KMS-11 (cell line): Measurements from ENCODE around the gene CES3.

Source experiments
- H2AFZ ChIP-seq: fragments of 200-600 bp; sonication (generic); 2 replicates; pipeline ENCODE4 v1.6.1; 2016; ENCODE audit warnings: antibody characterized with exemption, mixed run types, low read depth
- H3K27ac ChIP-seq: fragments of 200-600 bp; sonication (generic); 2 replicates; pipeline ENCODE4 v1.6.1; 2016; ENCODE audit warnings: mild to moderate bottlenecking, mixed run types
- H3K27me3 ChIP-seq: fragments of 200-600 bp; sonication (generic); 2 replicates; pipeline ENCODE4 v1.6.1; 2017; ENCODE audit warnings: mild to moderate bottlenecking, low read depth, mixed run types, moderate library complexity; ENCODE audit not compliant: insufficient read depth
- H3K36me3 ChIP-seq: fragments of 200-600 bp; sonication (generic); 2 replicates; pipeline ENCODE4 v1.6.1; 2017; ENCODE audit warnings: mild to moderate bottlenecking, mixed run types; ENCODE audit not compliant: insufficient read depth
- H3K4me1 ChIP-seq: fragments of 200-600 bp; sonication (generic); 2 replicates; pipeline ENCODE4 v1.6.1; 2016; ENCODE audit warnings: mild to moderate bottlenecking, low read depth, mixed run types; ENCODE audit not compliant: poor library complexity, severe bottlenecking
- H3K4me2 ChIP-seq: fragments of 200-600 bp; sonication (generic); 2 replicates; pipeline ENCODE4 v1.7.0; 2016; ENCODE audit warnings: mild to moderate bottlenecking, mixed run types
- H3K4me3 ChIP-seq: fragments of 200-600 bp; sonication (generic); IDR thresholded peaks from 2 replicates; pipeline ENCODE4 v1.6.1; 2017; ENCODE audit warnings: low read depth, low read length, mixed read lengths; ENCODE audit not compliant: insufficient read depth
- H3K79me2 ChIP-seq: fragments of 200-600 bp; sonication (generic); 2 replicates; pipeline ENCODE4 v1.6.1; 2016; ENCODE audit warnings: low read depth, mixed run types; ENCODE audit not compliant: insufficient read depth
- H3K9ac ChIP-seq: fragments of 200-600 bp; sonication (generic); 2 replicates; pipeline ENCODE4 v1.6.1; 2016; ENCODE audit warnings: mild to moderate bottlenecking, mixed run types
- H4K20me1 ChIP-seq: fragments of 200-600 bp; sonication (generic); 2 replicates; pipeline ENCODE4 v1.6.1; 2016; ENCODE audit warnings: mild to moderate bottlenecking, mixed run types; ENCODE audit not compliant: insufficient read depth
- TF ChIP-seq, protein P1 (sequence below): fragments of 200-600 bp; sonication (generic); conservative IDR thresholded peaks from 2 replicates; pipeline ENCODE4 v1.6.1; 2017; ENCODE audit warnings: low read depth, mild to moderate bottlenecking, antibody characterized with exemption, low read length, moderate library complexity, mixed read lengths

The CES3 gene

DNA sequence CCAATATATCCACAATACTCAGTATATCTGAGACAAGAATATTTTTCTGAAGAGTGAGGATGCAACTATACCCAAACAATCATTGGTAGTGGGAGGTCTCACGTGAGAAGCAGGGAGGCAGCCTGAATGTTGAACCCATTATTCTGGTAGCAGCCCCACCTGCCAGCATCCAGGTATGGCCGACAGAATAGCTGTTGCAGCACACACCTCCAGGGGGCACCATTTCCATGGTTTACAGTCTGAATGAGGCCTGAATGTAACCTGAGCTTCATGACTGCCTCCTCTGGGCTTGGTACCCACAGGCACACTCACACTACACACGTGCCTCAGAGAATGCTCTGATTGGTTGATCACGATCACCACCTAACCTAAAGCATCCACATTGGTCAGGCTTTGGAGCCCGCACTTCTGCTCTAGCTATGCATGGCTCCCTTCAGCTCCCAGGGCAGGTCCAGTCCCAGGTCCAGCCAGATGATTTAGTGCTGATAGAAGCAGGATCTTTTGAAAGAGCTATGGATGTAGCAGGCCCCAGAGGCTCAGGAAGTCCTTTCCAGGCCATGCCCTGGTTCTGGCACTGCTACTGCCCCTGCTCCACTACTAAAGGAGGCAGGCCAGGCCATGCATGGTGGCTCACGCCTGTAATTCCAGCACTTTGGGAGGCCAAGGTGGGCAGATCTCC lies 56.9 kb downstream of the CES3 start:
- H3K4me1 ChIP-seq: peaks cover 9% of the 10 kb centered on the region

DNA sequence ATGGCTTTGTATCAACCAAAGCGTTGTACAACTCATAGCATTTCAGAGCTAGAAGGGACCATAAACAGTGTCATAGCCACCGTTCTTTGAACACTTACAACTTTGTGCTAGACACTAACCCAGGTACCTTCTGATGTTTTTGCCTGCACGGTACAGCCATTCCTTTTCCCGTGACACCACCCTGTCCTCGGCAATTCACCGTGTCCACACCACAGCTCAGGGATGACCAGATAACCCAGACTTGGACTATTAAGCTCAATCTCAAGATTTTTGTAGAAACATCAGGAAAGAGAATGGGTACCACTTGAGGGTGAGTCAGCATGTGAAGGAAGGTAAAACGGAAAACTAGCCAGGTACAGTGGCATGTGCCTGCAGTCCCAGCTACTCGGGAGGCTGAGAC lies 58.1 kb downstream of the CES3 start:
- Histone ChIP-seq H3K36me3 (no peaks in the 10 kb centered on the region), H3K4me2 (no peak overlapping the region), H3K79me2 (no peaks in the 10 kb centered on the region), H3K4me1 (peaks cover 9% of the 10 kb centered on the region), H4K20me1 (no peaks in the 10 kb centered on the region), H3K27ac (no peak overlapping the region), H3K4me3 (no peak overlapping the region), H3K9ac (no peak overlapping the region), H3K27me3 (peaks cover 9% of the 10 kb centered on the region; the same call in 1 of the 2 replicates), H2AFZ (no peak overlapping the region)
- TF ChIP-seq, protein P1, sequence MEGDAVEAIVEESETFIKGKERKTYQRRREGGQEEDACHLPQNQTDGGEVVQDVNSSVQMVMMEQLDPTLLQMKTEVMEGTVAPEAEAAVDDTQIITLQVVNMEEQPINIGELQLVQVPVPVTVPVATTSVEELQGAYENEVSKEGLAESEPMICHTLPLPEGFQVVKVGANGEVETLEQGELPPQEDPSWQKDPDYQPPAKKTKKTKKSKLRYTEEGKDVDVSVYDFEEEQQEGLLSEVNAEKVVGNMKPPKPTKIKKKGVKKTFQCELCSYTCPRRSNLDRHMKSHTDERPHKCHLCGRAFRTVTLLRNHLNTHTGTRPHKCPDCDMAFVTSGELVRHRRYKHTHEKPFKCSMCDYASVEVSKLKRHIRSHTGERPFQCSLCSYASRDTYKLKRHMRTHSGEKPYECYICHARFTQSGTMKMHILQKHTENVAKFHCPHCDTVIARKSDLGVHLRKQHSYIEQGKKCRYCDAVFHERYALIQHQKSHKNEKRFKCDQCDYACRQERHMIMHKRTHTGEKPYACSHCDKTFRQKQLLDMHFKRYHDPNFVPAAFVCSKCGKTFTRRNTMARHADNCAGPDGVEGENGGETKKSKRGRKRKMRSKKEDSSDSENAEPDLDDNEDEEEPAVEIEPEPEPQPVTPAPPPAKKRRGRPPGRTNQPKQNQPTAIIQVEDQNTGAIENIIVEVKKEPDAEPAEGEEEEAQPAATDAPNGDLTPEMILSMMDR: no peak

More for the DNA sequence above, 56.9 kb downstream of the CES3 start:
- Histone ChIP-seq H3K27ac (no peak overlapping the region), H3K79me2 (no peaks in the 10 kb centered on the region), H3K27me3 (peaks cover 12% of the 10 kb centered on the region), H2AFZ (peak overlapping the region; percentile 36; the same call in 1 of the 2 replicates), H3K4me3 (no peak overlapping the region), H3K4me2 (no peak overlapping the region), H4K20me1 (no peaks in the 10 kb centered on the region), H3K9ac (no peak overlapping the region), H3K36me3 (no peaks in the 10 kb centered on the region)
- TF ChIP-seq, protein P1: peak; percentile 86

DNA sequence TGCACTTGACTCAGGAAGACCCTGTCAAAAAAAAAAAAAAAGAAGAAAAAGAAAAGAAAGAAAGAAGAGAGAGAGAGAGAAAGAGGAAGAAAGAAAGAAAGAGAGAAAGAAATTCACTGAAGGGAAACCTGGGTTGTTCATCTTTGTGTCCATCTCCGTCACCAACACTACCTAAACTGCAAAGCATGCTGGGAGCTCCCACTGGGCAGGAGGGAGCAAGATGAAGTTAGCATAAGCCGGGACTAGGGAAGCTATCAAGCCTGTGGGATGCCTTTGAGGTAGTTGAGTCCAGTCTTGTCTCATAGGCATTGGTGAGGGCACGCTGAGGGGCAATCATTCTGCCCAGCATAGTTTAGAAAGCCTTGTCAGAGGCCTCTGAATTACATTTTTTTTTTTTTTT lies 60.3 kb downstream of the CES3 start:
- TF ChIP-seq, protein P1: no peak
- H3K27ac ChIP-seq: no peak overlapping the region
- no peaks in the 10 kb centered on the region for H3K36me3 ChIP-seq
- no peak overlapping the region for H2AFZ ChIP-seq
- H3K4me1 ChIP-seq: peaks cover 19% of the 10 kb centered on the region
- H4K20me1 ChIP-seq: no peaks in the 10 kb centered on the region
- H3K27me3 ChIP-seq: no peaks in the 10 kb centered on the region
- H3K4me3 ChIP-seq: no peak overlapping the region
- H3K79me2 ChIP-seq: no peaks in the 10 kb centered on the region
- H3K9ac ChIP-seq: no peak overlapping the region
- no peak overlapping the region for H3K4me2 ChIP-seq

DNA sequence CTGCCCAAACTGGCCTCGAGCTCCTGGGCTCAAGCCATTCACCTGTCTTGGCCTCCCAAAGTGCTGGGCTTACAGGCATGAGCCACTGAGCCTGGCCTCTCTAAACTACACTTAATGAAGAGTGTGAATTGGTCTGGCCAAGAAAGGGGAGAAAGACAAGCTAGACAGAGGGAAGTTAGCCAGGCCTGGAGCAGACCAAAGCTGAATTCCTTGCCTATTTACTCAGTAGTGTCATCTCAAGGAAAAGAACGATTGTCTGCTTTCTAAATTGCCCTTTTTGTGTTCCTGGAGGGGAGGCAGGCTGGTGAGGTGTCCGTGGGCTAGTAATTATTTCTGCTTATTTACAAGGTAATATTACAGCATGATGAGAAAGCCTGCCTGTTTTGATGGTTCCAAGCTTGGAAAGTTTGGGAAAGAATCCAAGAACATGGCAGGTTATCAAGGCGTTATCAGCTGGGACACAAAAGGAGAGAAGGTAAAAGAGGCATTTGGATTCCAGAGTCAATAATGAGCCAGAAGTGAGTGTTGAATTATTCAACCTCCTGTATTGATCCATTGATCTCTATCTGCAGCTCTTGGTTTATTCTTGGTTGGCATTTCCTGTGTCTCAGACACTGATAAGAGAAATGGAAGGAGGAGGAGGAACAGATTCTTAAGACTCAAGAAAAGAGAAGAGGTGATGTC lies 61.6 kb downstream of the CES3 start:
- peaks cover 19% of the 10 kb centered on the region for H3K4me1 ChIP-seq
- no peak overlapping the region for H2AFZ ChIP-seq
- H3K36me3 ChIP-seq: no peaks in the 10 kb centered on the region
- TF ChIP-seq, protein P1: no peak
- no peaks in the 10 kb centered on the region for H3K79me2 ChIP-seq
- no peak overlapping the region for H3K27ac ChIP-seq
- no peak overlapping the region for H3K4me3 ChIP-seq
- no peaks in the 10 kb centered on the region for H3K27me3 ChIP-seq
- no peaks in the 10 kb centered on the region for H4K20me1 ChIP-seq
- H3K9ac ChIP-seq: no peak overlapping the region
- no peak overlapping the region for H3K4me2 ChIP-seq
